Fibroblast of pulmonary artery (primary cell): ENCODE results near the gene KANTR.
A peak's percentile ranks its signal among the peaks of the same experiment; 100 is the strongest.

ENCODE experiments used
- DNase-seq: peaks from one replicate; pipeline ENCODE4 v3.0.0-alpha.2; 2010; ENCODE audit warnings: low read depth
- H3K4me3 ChIP-seq: replicated peaks from 2 replicates; pipeline ENCODE4 v1.5.1; 2011; ENCODE audit warnings: low read depth, mild to moderate bottlenecking, control low read depth, low read length, moderate library complexity
- TF ChIP-seq, protein P1 (sequence below): IDR thresholded peaks from 2 replicates; pipeline ENCODE4 v1.5.1; 2011; ENCODE audit warnings: mild to moderate bottlenecking, control low read depth, low read length, inconsistent platforms; ENCODE audit errors: missing control alignments

KANTR gene

DNA sequence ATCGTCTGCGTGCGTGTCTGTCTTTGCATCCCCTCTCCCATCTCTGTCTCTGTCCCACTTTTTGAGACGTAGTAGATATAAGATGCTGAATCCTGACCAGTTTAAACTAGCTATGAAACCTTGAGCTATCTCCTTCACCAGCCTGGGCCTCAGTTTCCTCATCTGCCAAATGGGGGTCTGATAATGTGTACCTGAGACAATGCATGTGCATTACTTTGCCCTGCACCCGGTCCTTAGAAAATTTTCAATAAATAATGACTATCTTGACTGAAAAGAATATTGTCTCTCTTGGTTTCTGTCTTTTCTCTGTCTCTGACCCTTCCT lies 602 bp downstream of the KANTR start:
- peak overlapping the region; percentile 73 for H3K4me3 ChIP-seq
- DNase-seq: no peak
- TF ChIP-seq, protein P1, sequence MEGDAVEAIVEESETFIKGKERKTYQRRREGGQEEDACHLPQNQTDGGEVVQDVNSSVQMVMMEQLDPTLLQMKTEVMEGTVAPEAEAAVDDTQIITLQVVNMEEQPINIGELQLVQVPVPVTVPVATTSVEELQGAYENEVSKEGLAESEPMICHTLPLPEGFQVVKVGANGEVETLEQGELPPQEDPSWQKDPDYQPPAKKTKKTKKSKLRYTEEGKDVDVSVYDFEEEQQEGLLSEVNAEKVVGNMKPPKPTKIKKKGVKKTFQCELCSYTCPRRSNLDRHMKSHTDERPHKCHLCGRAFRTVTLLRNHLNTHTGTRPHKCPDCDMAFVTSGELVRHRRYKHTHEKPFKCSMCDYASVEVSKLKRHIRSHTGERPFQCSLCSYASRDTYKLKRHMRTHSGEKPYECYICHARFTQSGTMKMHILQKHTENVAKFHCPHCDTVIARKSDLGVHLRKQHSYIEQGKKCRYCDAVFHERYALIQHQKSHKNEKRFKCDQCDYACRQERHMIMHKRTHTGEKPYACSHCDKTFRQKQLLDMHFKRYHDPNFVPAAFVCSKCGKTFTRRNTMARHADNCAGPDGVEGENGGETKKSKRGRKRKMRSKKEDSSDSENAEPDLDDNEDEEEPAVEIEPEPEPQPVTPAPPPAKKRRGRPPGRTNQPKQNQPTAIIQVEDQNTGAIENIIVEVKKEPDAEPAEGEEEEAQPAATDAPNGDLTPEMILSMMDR: no peak

DNA sequence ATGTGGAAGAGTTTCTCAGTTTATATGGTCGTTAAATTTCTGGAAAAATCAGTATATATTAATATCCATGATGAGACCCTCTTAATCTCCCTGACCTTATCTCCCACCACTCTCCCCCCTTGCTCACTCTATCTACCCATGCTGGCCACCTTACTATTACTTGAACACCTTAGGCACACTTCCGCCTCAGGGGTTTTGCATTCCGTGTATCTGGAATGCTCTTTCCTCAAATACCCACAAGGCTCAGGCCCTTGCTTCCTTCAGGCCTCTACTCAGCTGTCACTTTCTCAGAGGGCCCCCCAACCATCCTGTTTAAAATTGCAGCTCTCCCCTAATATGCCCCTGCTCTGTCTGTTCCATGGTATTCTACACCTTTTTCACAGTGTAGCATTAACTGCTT lies 1.9 kb downstream of the KANTR start:
- TF ChIP-seq, protein P1: no peak
- no peak for DNase-seq
- no peak overlapping the region for H3K4me3 ChIP-seq

DNA sequence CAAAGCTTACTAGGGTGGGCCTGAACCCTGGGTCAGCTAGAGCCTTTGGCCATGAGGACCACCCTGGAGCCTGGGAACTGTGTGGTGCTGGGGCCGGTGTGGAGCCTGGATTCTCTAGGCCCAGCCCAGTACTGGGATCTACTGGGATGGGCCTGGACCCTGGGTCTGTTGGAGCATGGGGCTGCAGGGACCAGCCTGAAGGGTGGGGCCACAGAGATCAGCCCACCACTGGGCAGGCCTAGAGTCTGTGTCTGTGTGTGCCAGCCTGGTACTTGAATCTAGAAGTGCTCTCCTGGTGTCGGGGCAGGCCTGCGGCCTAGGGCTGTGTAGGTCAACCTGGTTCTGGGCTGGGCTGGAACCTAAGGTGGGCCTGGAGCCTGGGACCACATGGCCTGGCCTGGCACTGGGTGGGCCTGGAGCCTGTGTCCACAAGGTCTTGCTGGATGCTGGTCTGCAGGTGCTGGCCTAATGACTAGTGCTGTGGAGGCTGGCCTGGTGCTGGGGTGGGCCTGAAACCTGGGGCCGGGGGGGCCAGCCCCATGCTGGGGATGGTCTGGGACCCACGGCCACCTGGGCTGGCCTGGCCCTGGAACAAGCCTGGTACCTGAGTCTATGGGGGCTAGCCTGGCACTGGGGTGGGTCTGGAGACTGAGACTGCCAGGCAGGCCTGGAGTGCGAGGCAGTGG lies 21.1 kb downstream of the KANTR start:
- TF ChIP-seq, protein P1: no peak
- DNase-seq: no peak

DNA sequence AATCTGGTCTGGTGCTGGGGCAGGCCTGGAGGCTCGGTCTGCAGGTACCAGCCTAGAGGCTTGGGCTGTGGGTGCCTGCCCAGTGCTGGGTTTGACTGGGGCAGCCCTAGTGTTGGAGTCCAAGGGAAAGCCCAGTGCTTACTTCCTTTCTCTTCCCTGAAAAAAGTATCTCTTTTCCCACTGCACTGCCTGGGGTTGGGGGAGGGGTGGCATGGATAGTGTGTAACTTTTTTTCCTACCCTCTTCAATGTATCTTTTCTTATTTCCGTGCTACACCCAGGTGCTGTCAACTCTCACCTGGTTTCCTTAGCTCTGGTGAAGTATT lies 21.6 kb downstream of the KANTR start:
- TF ChIP-seq, protein P1: no peak
- no peak for DNase-seq
- H3K4me3 ChIP-seq: no peak overlapping the region

More for the DNA sequence above, 21.1 kb downstream of the KANTR start:
- H3K4me3 ChIP-seq: no peak overlapping the region

DNA sequence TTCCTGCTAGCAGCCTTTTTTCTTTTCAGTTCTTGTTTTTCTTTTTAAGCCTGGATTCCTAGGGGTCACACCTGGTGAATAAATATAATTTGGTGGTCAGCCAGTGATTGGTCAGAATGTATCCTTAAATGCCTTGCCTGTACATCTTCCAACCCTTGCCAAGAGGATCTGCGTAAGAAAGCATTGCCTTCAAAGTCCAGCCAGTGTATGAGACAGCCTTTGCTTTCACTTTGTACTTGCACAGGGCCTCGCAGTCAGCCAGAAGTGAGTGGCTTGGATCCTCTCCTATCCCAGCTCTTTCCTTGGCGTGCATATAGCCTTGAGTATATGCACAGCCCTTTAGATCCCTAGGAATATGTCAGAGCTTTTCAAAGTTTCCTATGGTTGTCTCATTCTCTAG lies 22.2 kb downstream of the KANTR start:
- DNase-seq: peak; percentile 82
- TF ChIP-seq, protein P1: no peak
- peak overlapping the region; percentile 32 for H3K4me3 ChIP-seq

DNA sequence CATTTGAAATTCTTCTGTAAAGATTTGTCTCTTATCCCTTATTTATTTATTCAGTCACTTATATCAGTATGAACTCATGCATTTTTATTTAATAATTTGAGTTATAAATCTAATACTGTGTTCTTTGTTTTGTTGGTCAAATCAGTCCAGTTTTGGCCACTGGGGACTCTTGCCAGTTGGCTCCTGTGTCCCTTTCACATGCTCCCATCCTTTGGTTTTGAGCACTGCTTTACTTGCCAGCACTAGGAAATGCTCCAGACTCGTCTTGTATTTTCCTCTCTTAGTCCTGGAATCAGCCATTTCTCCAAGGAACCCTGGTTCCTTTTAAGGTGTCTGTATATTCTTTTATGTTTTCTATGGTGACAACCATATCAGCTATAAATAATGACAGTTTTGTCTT lies 28.1 kb downstream of the KANTR start:
- TF ChIP-seq, protein P1: no peak
- no peak for DNase-seq
- H3K4me3 ChIP-seq: no peak overlapping the region

DNA sequence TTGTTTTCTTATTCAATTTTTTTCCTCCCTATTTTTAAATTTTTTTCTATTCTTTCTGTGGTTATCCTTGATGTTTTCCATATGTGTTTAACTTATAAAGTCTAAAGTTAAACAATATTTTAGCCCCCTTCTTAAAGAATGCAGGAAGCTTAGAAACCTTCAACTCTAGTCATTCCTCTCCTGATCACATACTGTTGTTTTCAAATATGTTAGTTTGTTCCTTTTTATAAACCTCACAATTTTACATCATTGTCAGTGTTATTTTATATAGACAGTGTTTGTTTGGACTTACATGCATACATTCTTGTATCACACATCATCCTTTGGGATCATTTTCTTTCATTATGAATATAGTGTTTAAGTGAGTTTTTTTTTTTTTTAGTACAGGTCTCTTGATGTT lies 31.6 kb downstream of the KANTR start:
- TF ChIP-seq, protein P1: no peak
- no peak for DNase-seq
- no peak overlapping the region for H3K4me3 ChIP-seq
